H1 (cell line): ENCODE measurements around the gene TFDP1. TPM values are rescaled to one million over a fixed set of nuclear protein-coding genes. Genes with fewer than 3 reads are reported as not detected.

Experiments
- CTCF ChIA-PET: fragments of 300-600 bp; sonication (Branson Sonifier 250); formaldehyde crosslinking; loops from one replicate; lab custom pipeline; 2021; ENCODE audit not compliant: partially characterized antibody; lab: Charles Lee
- POLR2A ChIA-PET: fragments of 300-600 bp; sonication (Branson Sonifier 250); formaldehyde crosslinking; loops from one replicate; lab custom pipeline; 2021; ENCODE audit warnings: inconsistent platforms; ENCODE audit not compliant: partially characterized antibody; lab: Charles Lee
- DNase-seq, 2 experiments: peaks; one replicate each; pipeline versions ENCODE4 v3.0.0 to v3.0.0-alpha.2; 2010 to 2022; ENCODE audit warnings: low spot score in 2 of 2, low read depth in 1 of 2, mixed read lengths in 1 of 2
- FAIRE-seq: peaks from 2 replicates; lab custom pipeline; 2011; peaks lifted over from hg19 to GRCh38; lab: Jason Lieb, UNC
- H2AFZ ChIP-seq: 2 replicates; pipeline ENCODE4 v1.8.1; 2012; ENCODE audit warnings: low read length, inconsistent platforms
- H2AK5ac ChIP-seq: 2 replicates; pipeline ENCODE4 v1.6.1; 2013; ENCODE audit warnings: low read depth, low read length
- H2BK120ac ChIP-seq: replicated peaks from 2 replicates; pipeline ENCODE3; 2013; ENCODE audit warnings: low read depth, low read length, inconsistent platforms
- H2BK12ac ChIP-seq: 2 replicates; pipeline ENCODE4 v1.6.1; 2013; ENCODE audit warnings: low read depth, low read length
- H2BK15ac ChIP-seq: 2 replicates; pipeline ENCODE4 v1.6.1; 2013; ENCODE audit warnings: low read length
- H2BK20ac ChIP-seq: 2 replicates; pipeline ENCODE4 v1.6.1; 2013; ENCODE audit warnings: low read length
- H2BK5ac ChIP-seq: 2 replicates; pipeline ENCODE4 v1.6.1; 2013; ENCODE audit warnings: low read depth, low read length
- H3K14ac ChIP-seq: 2 replicates; pipeline ENCODE4 v1.6.1; 2013; ENCODE audit warnings: inconsistent platforms; ENCODE audit not compliant: insufficient read length
- H3K18ac ChIP-seq: 2 replicates; pipeline ENCODE4 v1.6.1; 2013; ENCODE audit warnings: low read length; ENCODE audit errors: extremely low read depth
- H3K23ac ChIP-seq: 2 replicates; pipeline ENCODE4 v1.6.1; 2013; ENCODE audit warnings: inconsistent platforms; ENCODE audit not compliant: insufficient read length
- H3K23me2 ChIP-seq: 2 replicates; pipeline ENCODE4 v1.6.1; 2013; ENCODE audit warnings: low read depth, low read length
- H3K27ac ChIP-seq: 2 replicates; pipeline ENCODE4 v1.6.1; 2011; ENCODE audit warnings: low read depth, low read length, inconsistent platforms
- H3K27me3 ChIP-seq, 4 experiments: replicated peaks in 1 of 4; 1 replicate in 1 of 4; 2 replicates in 3 of 4; pipeline versions ENCODE4 v1.6.1 to v1.8.1; 2011 to 2013; ENCODE audit warnings: low read length in 3 of 4, mild to moderate bottlenecking in 3 of 4, inconsistent platforms in 2 of 4, mixed read lengths in 2 of 4, moderate library complexity in 1 of 4; ENCODE audit not compliant: control insufficient read depth in 3 of 4, insufficient read depth in 3 of 4; ENCODE audit errors: extremely low read depth in 1 of 4
- H3K36me3 ChIP-seq, 4 experiments: 2 replicates each; pipeline versions ENCODE4 v1.6.1 to v1.8.1; 2011 to 2013; ENCODE audit warnings: mild to moderate bottlenecking in 4 of 4, low read length in 3 of 4, moderate library complexity in 2 of 4, control low read depth in 1 of 4, inconsistent platforms in 1 of 4; ENCODE audit not compliant: insufficient read depth in 4 of 4, control insufficient read depth in 2 of 4
- H3K4ac ChIP-seq: replicated peaks from 2 replicates; pipeline ENCODE3; 2013; ENCODE audit warnings: low read length, low read depth, mixed read lengths, inconsistent platforms; ENCODE audit not compliant: insufficient read length
- H3K4me1 ChIP-seq, 4 experiments: replicated peaks in 1 of 4; 1 replicate in 1 of 4; 2 replicates in 3 of 4; pipeline versions ENCODE4 v1.6.1 to v1.8.1; 2011 to 2013; ENCODE audit warnings: low read length in 3 of 4, inconsistent platforms in 2 of 4, mixed read lengths in 1 of 4; ENCODE audit not compliant: insufficient read depth in 4 of 4, control insufficient read depth in 3 of 4
- H3K4me2 ChIP-seq, 2 experiments: 2 replicates each; pipeline versions ENCODE4 v1.6.1 to v1.8.1; 2011 to 2013; ENCODE audit warnings: low read depth in 2 of 2, low read length in 2 of 2, control low read depth in 1 of 2, inconsistent platforms in 1 of 2, mild to moderate bottlenecking in 1 of 2; ENCODE audit not compliant: insufficient read depth in 1 of 2
- H3K4me3 ChIP-seq, 4 experiments: fragments of 200-600, 300-600 bp in 1 of 4; sonication (generic), shearing (Covaris generic), sonication (Bioruptor Twin) in 1 of 4; 2 replicates each; pipeline versions ENCODE4 v1.5.1 to v1.8.1; 2011 to 2016; ENCODE audit warnings: low read length in 4 of 4, low read depth in 3 of 4, control low read depth in 2 of 4, inconsistent platforms in 2 of 4, mild to moderate bottlenecking in 2 of 4, mixed read lengths in 1 of 4, moderate library complexity in 1 of 4; ENCODE audit not compliant: insufficient read depth in 2 of 4; ENCODE audit errors: extremely low read depth in 1 of 4
- H3K56ac ChIP-seq: replicated peaks from 2 replicates; pipeline ENCODE3; 2013; ENCODE audit warnings: low read depth, mild to moderate bottlenecking, mixed read lengths, low read length, inconsistent platforms; ENCODE audit not compliant: insufficient read length
- H3K79me1 ChIP-seq: 2 replicates; pipeline ENCODE4 v1.6.1; 2013; ENCODE audit warnings: low read depth, low read length, control low read depth
- H3K79me2 ChIP-seq, 2 experiments: 2 replicates each; pipeline versions ENCODE4 v1.6.1 to v1.8.1; 2012 to 2013; ENCODE audit warnings: low read length in 2 of 2, mild to moderate bottlenecking in 2 of 2, inconsistent platforms in 1 of 2; ENCODE audit not compliant: insufficient read depth in 2 of 2, control insufficient read depth in 1 of 2
- H3K9ac ChIP-seq, 4 experiments: replicated peaks in 1 of 4; 1 replicate in 1 of 4; 2 replicates in 3 of 4; pipeline versions ENCODE4 v1.6.1 to v1.8.1; 2011 to 2013; ENCODE audit warnings: low read depth in 3 of 4, low read length in 3 of 4, control low read depth in 2 of 4, mild to moderate bottlenecking in 2 of 4, moderate library complexity in 2 of 4, inconsistent platforms in 1 of 4; ENCODE audit errors: extremely low read depth in 1 of 4
- H3K9me3 ChIP-seq, 2 experiments: 2 replicates each; pipeline versions ENCODE4 v1.6.1 to v1.8.1; 2012 to 2013; ENCODE audit warnings: mild to moderate bottlenecking in 2 of 2, moderate library complexity in 2 of 2, control low read depth in 1 of 2, inconsistent platforms in 1 of 2, low read depth in 1 of 2, low read length in 1 of 2, mixed read lengths in 1 of 2; ENCODE audit not compliant: insufficient read depth in 2 of 2
- H4K20me1 ChIP-seq, 2 experiments: replicated peaks in 1 of 2; 2 replicates each; pipeline versions ENCODE3 to v1.8.1; 2011 to 2013; ENCODE audit warnings: inconsistent platforms in 2 of 2, low read length in 2 of 2, mild to moderate bottlenecking in 1 of 2; ENCODE audit not compliant: insufficient read depth in 2 of 2, control insufficient read depth in 1 of 2
- H4K5ac ChIP-seq: 2 replicates; pipeline ENCODE4 v1.6.1; 2013; ENCODE audit warnings: low read length, low read depth, mixed read lengths, inconsistent platforms; ENCODE audit not compliant: insufficient read length
- H4K8ac ChIP-seq: 2 replicates; pipeline ENCODE4 v1.8.0; 2013; ENCODE audit warnings: mild to moderate bottlenecking, moderate library complexity, low read length, inconsistent platforms; ENCODE audit not compliant: insufficient read depth; ENCODE audit errors: extremely low read depth
- H4K91ac ChIP-seq: replicated peaks from 2 replicates; pipeline ENCODE3; 2013; ENCODE audit warnings: low read length, mixed read lengths, inconsistent platforms; ENCODE audit not compliant: insufficient read length
- CBX8 ChIP-seq: fragments of 300-800, 300-1000 bp; sonication (generic); IDR thresholded peaks from 2 replicates; pipeline ENCODE4 v1.7.1; 2016; ENCODE audit warnings: low read depth, low read length, borderline replicate concordance
- TBP ChIP-seq: IDR thresholded peaks from 2 replicates; pipeline ENCODE4 v1.6.1; 2011; ENCODE audit warnings: low read depth, low read length, improper control_type of control experiment
- TEAD4 ChIP-seq: IDR thresholded peaks from 2 replicates; pipeline ENCODE4 v1.6.1; 2012; ENCODE audit warnings: low read depth, low read length, inconsistent platforms, mixed read lengths
- WGBS, 2 experiments: shearing (Covaris generic) in 1 of 2; methylation state at CpG; one replicate each; pipeline versions ENCODE4 v1.1.6 to v1.1.7; 2013 to 2015; ENCODE audit warnings: low lambda C conversion rate in 2 of 2, mixed read lengths in 2 of 2, inconsistent platforms in 1 of 2, low coverage in 1 of 2, missing lambda C conversion rate in 1 of 2; ENCODE audit not compliant: insufficient replicate concordance in 2 of 2, insufficient coverage in 1 of 2, insufficient read length in 1 of 2; ENCODE audit errors: extremely low coverage in 1 of 2, missing lambda C conversion rate in 1 of 2; 5-methylcytosine and 5-hydroxymethylcytosine counted together
- polyA plus RNA-seq, 7 experiments: library from polyadenylated mRNA; depleted of rRNA in 3 of 7; stranded (reverse) in 5 of 7; unstranded in 2 of 7; fragments of >200 nt in 5 of 7; fragments of 200-250 nt in 2 of 7; gene quantifications; 1 replicate in 5 of 7; 2 replicates in 1 of 7; 4 replicates in 1 of 7; pipeline versions ENCODE4 v1.2.1 to v1.2.3, GENCODE V29; 2011 to 2013; ENCODE audit warnings: missing spikeins in 2 of 7, mixed read lengths in 2 of 7
- total RNA-seq: library from RNA; stranded (reverse); fragmentation: NEBNext Ultra II Directional; extraction: Animal tissue kit (Norgen Biotek cat#: 25700); gene quantifications from 2 replicates; pipeline ENCODE4 v1.2.1, GENCODE V29; 2021

TFDP1 gene
- total and polyA plus RNA-seq, 2 of the 8 experiments (the other 6 are each of a cell fraction or from before 2014, with no cell fraction given) = 43.6 to 81.9 TPM

DNA sequence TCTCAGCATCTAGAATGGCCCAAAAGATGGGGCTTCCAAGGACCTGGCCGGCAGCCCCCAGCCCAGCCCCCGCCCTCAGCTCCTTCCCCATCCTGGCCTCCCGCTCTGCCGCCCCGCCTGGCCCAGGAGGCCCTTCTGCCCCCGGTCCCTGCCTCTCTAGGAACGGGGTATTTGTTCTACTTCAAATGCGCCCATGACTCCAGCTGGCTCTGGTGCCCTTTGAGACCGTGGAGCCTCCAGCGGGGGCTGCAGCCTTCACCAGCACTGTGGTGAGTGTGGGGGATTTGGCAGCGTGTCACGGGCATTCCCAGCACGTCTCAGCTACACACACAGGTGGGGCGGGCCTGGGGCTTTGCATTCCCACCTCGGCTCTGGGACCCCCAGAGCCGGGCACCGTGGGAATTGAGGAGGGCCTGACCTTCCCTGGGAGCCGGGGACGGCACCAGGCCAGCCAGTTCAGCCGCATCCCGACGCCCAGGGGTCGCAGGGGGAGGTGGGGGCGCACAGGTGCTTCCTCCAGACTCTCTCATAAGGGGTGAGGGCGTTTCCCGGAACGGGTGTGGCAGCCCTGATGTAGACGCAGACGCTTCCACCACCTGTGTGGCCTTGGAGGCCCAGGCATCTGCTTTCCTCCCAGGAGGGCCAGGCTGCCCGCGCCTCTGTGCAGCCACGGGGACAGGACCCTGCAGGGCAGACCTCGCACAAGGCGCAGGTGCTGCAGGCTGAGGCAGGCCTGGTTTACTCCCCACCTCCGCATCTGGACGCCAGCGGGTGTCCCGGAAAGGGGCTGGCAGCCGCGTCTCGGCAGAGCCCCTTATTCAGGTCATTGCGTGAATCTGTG lies 72.5 kb downstream of the TFDP1 start:
- H3K4me2 ChIP-seq = no peak overlapping the region
- no peak overlapping the region for H2BK120ac ChIP-seq
- no peak overlapping the region for H3K4me3 ChIP-seq
- WGBS, 2 experiments = 96% methylated on average over 40 of the region's 42 CpGs; no CpG with 5 or more reads in 1 of the 2 experiments
- no peak overlapping the region for H2AK5ac ChIP-seq
- no peak overlapping the region for H3K27ac ChIP-seq
- H3K23ac ChIP-seq = no peak overlapping the region
- no peaks in the 10 kb centered on the region for H3K36me3 ChIP-seq
- no peak overlapping the region for H2BK20ac ChIP-seq
- H3K14ac ChIP-seq = no peak overlapping the region
- H3K23me2 ChIP-seq = no peaks in the 10 kb centered on the region
- H3K18ac ChIP-seq = no peak overlapping the region
- H4K91ac ChIP-seq = no peak overlapping the region
- no peak overlapping the region for H2BK12ac ChIP-seq
- no peak overlapping the region for H3K9ac ChIP-seq
- POLR2A ChIA-PET = no interaction called here
- no peaks in the 10 kb centered on the region for H3K79me1 ChIP-seq
- no peak overlapping the region for H4K8ac ChIP-seq
- TF ChIP-seq TBP (no peak), TEAD4 (no peak), CBX8 (no peak)
- H3K4me1 ChIP-seq = no peaks in the 10 kb centered on the region
- no peak overlapping the region for H3K4ac ChIP-seq
- no peaks in the 10 kb centered on the region for H3K9me3 ChIP-seq
- H4K20me1 ChIP-seq = no peaks in the 10 kb centered on the region
- H4K5ac ChIP-seq = no peak overlapping the region
- no peak for FAIRE-seq
- H3K56ac ChIP-seq = no peak overlapping the region
- no peaks in the 10 kb centered on the region for H3K79me2 ChIP-seq
- no peak for DNase-seq
- no peak overlapping the region for H2AFZ ChIP-seq
- H3K27me3 ChIP-seq = no peaks in the 10 kb centered on the region
- no peak overlapping the region; the same call in 1 of the 2 replicates for H2BK5ac ChIP-seq
- CTCF ChIA-PET = interaction anchor here (1.1 to 1.5 kb wide), 3 partner anchors 8 to 67 kb away, joined by 3 to 6 read pairs (median 3); no protein-coding TSS in a partner anchor
- H2BK15ac ChIP-seq = no peak overlapping the region
